ENCODE data around the gene ABCB11. TPM values are rescaled to one million over a fixed set of nuclear protein-coding genes. Genes with fewer than 3 reads are reported as not detected.
"Not testable (repeated sequence)": the region's sequence is repeated elsewhere in the genome, so short reads cannot be mapped to it uniquely, and the experiment has no call there.

The ABCB11 gene
- total and polyA plus RNA-seq, 9 of the 15 experiments (the other 6 are each of a cell fraction or from before 2014, with no cell fraction given), result 0.04 to 0.51 (median 0.10) TPM; not detected in 1

- peak; percentile 62 for TF ChIP-seq E2F8 (IDR thresholded peaks at IDR 0.05; ENCODE audit: low read depth, partially characterized antibody)
- 0 out of 2 replicates have a peak, but pooled peaks have one; percentile 36 for TF ChIP-seq ZNF407 (IDR thresholded peaks at IDR 0.05; ENCODE audit: low read depth)
- TF ChIP-seq ZFP36 (IDR thresholded peaks at IDR 0.05; ENCODE audit: low read depth, low read length, partially characterized antibody), result peak; percentile 58
- TF ChIP-seq, protein P1, sequence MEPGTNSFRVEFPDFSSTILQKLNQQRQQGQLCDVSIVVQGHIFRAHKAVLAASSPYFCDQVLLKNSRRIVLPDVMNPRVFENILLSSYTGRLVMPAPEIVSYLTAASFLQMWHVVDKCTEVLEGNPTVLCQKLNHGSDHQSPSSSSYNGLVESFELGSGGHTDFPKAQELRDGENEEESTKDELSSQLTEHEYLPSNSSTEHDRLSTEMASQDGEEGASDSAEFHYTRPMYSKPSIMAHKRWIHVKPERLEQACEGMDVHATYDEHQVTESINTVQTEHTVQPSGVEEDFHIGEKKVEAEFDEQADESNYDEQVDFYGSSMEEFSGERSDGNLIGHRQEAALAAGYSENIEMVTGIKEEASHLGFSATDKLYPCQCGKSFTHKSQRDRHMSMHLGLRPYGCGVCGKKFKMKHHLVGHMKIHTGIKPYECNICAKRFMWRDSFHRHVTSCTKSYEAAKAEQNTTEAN (CRISPR knock-in tag; IDR thresholded peaks at IDR 0.05), result peak; percentile 68; the same call in 1 of the 2 replicates
- TF ChIP-seq NCOA2 (IDR thresholded peaks at IDR 0.05; ENCODE audit: partially characterized antibody in 2 of 2), result peak; percentile 42 to 66
- TF ChIP-seq ZNF589 (CRISPR knock-in tag; IDR thresholded peaks at IDR 0.05; ENCODE audit: low read depth), result peak; percentile 88; the same call in 1 of the 2 replicates
- TF ChIP-seq, protein P2, sequence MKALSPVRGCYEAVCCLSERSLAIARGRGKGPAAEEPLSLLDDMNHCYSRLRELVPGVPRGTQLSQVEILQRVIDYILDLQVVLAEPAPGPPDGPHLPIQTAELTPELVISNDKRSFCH (CRISPR knock-in tag; IDR thresholded peaks at IDR 0.05), result not testable (repeated sequence)
- TF ChIP-seq, protein P2 (tag; IDR thresholded peaks at IDR 0.05), result 0 out of 2 replicates have a peak, but pooled peaks have one; percentile 39
- peak; percentile 85 for TF ChIP-seq CREB1 (IDR thresholded peaks at IDR 0.05)
- TF ChIP-seq CREB1 (CRISPR knock-in tag; IDR thresholded peaks at IDR 0.05), result peak; percentile 82
- peak; percentile 91 for TF ChIP-seq CCNT2 (IDR thresholded peaks at IDR 0.05; ENCODE audit: borderline replicate concordance, extremely low read depth, insufficient read length, low read depth, low read length)
- 0 out of 2 replicates have a peak, but pooled peaks have one; percentile 50 for TF ChIP-seq TRIM28 (IDR thresholded peaks at IDR 0.05)
Observed at GRCh38 chr2:169012191-169012792, 18.8 kb downstream of the ABCB11 start (continued).
